HepG2 (cell line): ENCODE measurements around the gene PDK2. TPM values are rescaled to one million over a fixed set of nuclear protein-coding genes. Genes with fewer than 3 reads are reported as not detected.
A peak's percentile ranks its signal among the peaks of the same experiment; 100 is the strongest.

Experiments used
- HOXA5 ChIP-seq: sonication (generic); formaldehyde crosslinking; IDR thresholded peaks from 2 replicates; pipeline ENCODE4 v1.4.0; 2020; ENCODE audit warnings: missing genetic modification reagents
- KLF13 ChIP-seq: sonication (generic); formaldehyde crosslinking; IDR thresholded peaks from 2 replicates; pipeline ENCODE4 v1.4.0; 2020; ENCODE audit warnings: mild to moderate bottlenecking, missing genetic modification reagents
- KMT2A ChIP-seq: sonication (generic); formaldehyde crosslinking; IDR thresholded peaks from 2 replicates; pipeline ENCODE4 v1.4.0; 2020; ENCODE audit warnings: missing genetic modification reagents
- MEF2D ChIP-seq: sonication (generic); formaldehyde crosslinking; IDR thresholded peaks from 2 replicates; pipeline ENCODE4 v1.5.1; 2020; ENCODE audit warnings: mild to moderate bottlenecking, missing genetic modification reagents
- MEIS2 ChIP-seq: sonication (generic); formaldehyde crosslinking; IDR thresholded peaks from 2 replicates; pipeline ENCODE4 v1.9.0; 2021; ENCODE audit warnings: mild to moderate bottlenecking, missing genetic modification reagents
- MIER2 ChIP-seq: IDR thresholded peaks from 2 replicates; pipeline ENCODE4 v1.6.1; 2016; ENCODE audit warnings: missing biosample characterization, missing genetic modification reagents
- MTF1 ChIP-seq: sonication (generic); formaldehyde crosslinking; IDR thresholded peaks from 2 replicates; pipeline ENCODE4 v1.5.0; 2020; ENCODE audit warnings: missing genetic modification reagents
- NR2C2 ChIP-seq: sonication (generic); formaldehyde crosslinking; IDR thresholded peaks from 2 replicates; pipeline ENCODE4 v1.4.0; 2020; ENCODE audit warnings: missing genetic modification reagents, mild to moderate bottlenecking, moderate library complexity, borderline replicate concordance
- PAXIP1 ChIP-seq: sonication (generic); formaldehyde crosslinking; conservative IDR thresholded peaks from 2 replicates; pipeline ENCODE4 v1.4.0; 2020; ENCODE audit warnings: mild to moderate bottlenecking, missing genetic modification reagents, moderate library complexity
- PITX1 ChIP-seq: sonication (generic); formaldehyde crosslinking; IDR thresholded peaks from 2 replicates; pipeline ENCODE4 v1.5.1; 2020; ENCODE audit warnings: mild to moderate bottlenecking, missing genetic modification reagents
- RORA ChIP-seq: sonication (generic); formaldehyde crosslinking; IDR thresholded peaks from 2 replicates; pipeline ENCODE4 v1.5.0; 2020; ENCODE audit warnings: mild to moderate bottlenecking, missing genetic modification reagents, moderate library complexity
- RXRA ChIP-seq: sonication (generic); formaldehyde crosslinking; IDR thresholded peaks from 2 replicates; pipeline ENCODE4 v1.5.1; 2020; ENCODE audit warnings: missing genetic modification reagents
- SAP130 ChIP-seq: IDR thresholded peaks from 2 replicates; pipeline ENCODE4 v1.6.1; 2016; ENCODE audit warnings: low read depth
- SRSF1 ChIP-seq: fragments of 200-400 bp; formaldehyde crosslinking; optimal IDR thresholded peaks from 2 replicates; pipeline ENCODE3; 2017; ENCODE audit warnings: mild to moderate bottlenecking, low read depth, low read length, moderate library complexity
- STAT5B ChIP-seq: sonication (generic); formaldehyde crosslinking; IDR thresholded peaks from 2 replicates; pipeline ENCODE4 v1.4.0; 2020; ENCODE audit warnings: missing genetic modification reagents
- TCF12 ChIP-seq, 2 experiments: fragments of 450-650 bp in 1 of 2; sonication (generic) in 1 of 2; formaldehyde crosslinking in 1 of 2; IDR thresholded peaks; 2 replicates each; pipeline versions ENCODE4 v1.6.1 to v1.8.0; 2017 to 2022; ENCODE audit warnings: antibody characterized with exemption in 1 of 2, mild to moderate bottlenecking in 1 of 2, missing genetic modification reagents in 1 of 2, moderate library complexity in 1 of 2
- THRA ChIP-seq: sonication (generic); formaldehyde crosslinking; IDR thresholded peaks from 2 replicates; pipeline ENCODE4 v1.4.0; 2020; ENCODE audit warnings: missing genetic modification reagents, borderline replicate concordance
- XRCC5 ChIP-seq: fragments of 200-400 bp; formaldehyde crosslinking; optimal IDR thresholded peaks from 2 replicates; pipeline ENCODE3; 2017; ENCODE audit warnings: mild to moderate bottlenecking, low read length
- ZNF225 ChIP-seq: sonication (generic); formaldehyde crosslinking; IDR thresholded peaks from 2 replicates; pipeline ENCODE4 v1.4.0; 2020; ENCODE audit warnings: mild to moderate bottlenecking, missing genetic modification reagents
- ZNF230 ChIP-seq: sonication (generic); formaldehyde crosslinking; IDR thresholded peaks from 2 replicates; pipeline ENCODE4 v1.4.0; 2020; ENCODE audit warnings: mild to moderate bottlenecking, missing genetic modification reagents
- ZNF446 ChIP-seq: sonication (generic); formaldehyde crosslinking; IDR thresholded peaks from 2 replicates; pipeline ENCODE4 v1.5.0; 2020; ENCODE audit warnings: mild to moderate bottlenecking, missing genetic modification reagents
- ZNF501 ChIP-seq: sonication (generic); formaldehyde crosslinking; IDR thresholded peaks from 2 replicates; pipeline ENCODE4 v1.5.1; 2020; ENCODE audit warnings: mild to moderate bottlenecking, moderate library complexity, missing genetic modification reagents
- ZNF615 ChIP-seq: sonication (generic); formaldehyde crosslinking; IDR thresholded peaks from 2 replicates; pipeline ENCODE4 v1.5.0; 2020; ENCODE audit warnings: mild to moderate bottlenecking, missing genetic modification reagents, borderline replicate concordance
- polyA plus RNA-seq, 8 experiments: library from polyadenylated mRNA; depleted of rRNA in 3 of 8; stranded (reverse) in 7 of 8; unstranded in 1 of 8; fragments of >200 nt; fragmentation: Illumina TruSeq in 4 of 8; extraction: Trizol in 4 of 8; gene quantifications; 2 replicates each; pipeline versions ENCODE4 v1.2.1 to v1.2.3, GENCODE V29; 2011 to 2016; ENCODE audit warnings: low read depth in 4 of 8, missing spikeins in 1 of 8, mixed read lengths in 1 of 8; ENCODE audit not compliant: insufficient read depth in 1 of 8
- total RNA-seq, 5 experiments: library from RNA; depleted of rRNA; stranded (reverse); fragments of >200 nt; fragmentation: Illumina TruSeq; extraction: Trizol; gene quantifications; 2 replicates each; pipeline ENCODE4 v1.2.3, GENCODE V29; 2016; ENCODE audit warnings: low read depth in 1 of 5
- TF ChIP-seq, protein P1 (sequence below): sonication (generic); formaldehyde crosslinking; IDR thresholded peaks from 2 replicates; pipeline ENCODE4 v1.8.1; 2023; ENCODE audit warnings: mild to moderate bottlenecking, inconsistent platforms, moderate library complexity, missing genetic modification reagents, borderline replicate concordance

Gene PDK2
- total and polyA plus RNA-seq, 2 of the 13 experiments (the other 11 are each of a cell fraction or from before 2014, with no cell fraction given): 18.5 to 59.7 TPM

DNA sequence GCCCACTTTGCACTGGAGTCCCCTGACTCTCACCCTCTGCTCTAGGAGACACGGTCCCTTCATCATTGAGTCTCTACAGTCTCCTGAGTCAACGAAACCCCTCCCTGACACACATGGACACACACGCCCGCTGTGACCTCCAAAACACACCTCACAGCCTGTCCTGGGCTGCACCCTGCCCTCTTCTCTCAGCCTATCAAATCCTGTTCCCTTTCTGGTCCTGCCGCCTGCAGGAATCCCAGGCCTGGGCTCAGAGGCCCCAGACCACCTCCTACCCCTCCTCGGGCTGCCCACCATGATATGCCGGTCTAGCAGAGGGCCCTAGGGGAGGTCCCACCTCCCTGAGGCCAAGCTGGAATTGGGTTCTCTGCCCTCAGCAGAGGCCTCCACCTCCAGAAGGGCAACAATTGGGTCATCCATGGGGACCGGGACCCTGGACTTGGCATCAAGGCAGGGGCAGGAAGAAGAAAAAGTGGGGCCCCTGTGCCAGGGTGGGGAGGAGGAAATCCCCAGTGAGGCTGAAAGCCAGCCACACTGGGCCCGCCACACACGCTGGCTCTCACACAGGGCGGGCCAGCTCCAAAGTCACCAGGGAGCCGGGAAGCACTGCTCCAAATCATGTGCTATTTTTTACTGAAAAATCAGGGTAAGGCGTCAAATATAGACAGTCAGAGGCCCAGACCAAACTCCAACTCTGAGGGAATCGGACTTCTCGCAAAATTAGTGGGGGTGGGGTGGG lies 51.9 kb downstream of the PDK2 start (continued):
- 0 out of 2 replicates have a peak, but pooled peaks have one; percentile 34 for TF ChIP-seq PAXIP1 (CRISPR knock-in tag)
- no peak for TF ChIP-seq STAT5B
- TF ChIP-seq PITX1 (CRISPR knock-in tag): no peak
- TF ChIP-seq ZNF230 (CRISPR knock-in tag): 0 out of 2 replicates have a peak, but pooled peaks have one; percentile 4
- no peak for TF ChIP-seq RORA (CRISPR knock-in tag)
- TF ChIP-seq ZNF615 (CRISPR knock-in tag): 0 out of 2 replicates have a peak, but pooled peaks have one; percentile 61
- TF ChIP-seq ZNF225 (CRISPR knock-in tag): 0 out of 2 replicates have a peak, but pooled peaks have one; percentile 59
- no peak for TF ChIP-seq SRSF1
- TF ChIP-seq, protein P1, sequence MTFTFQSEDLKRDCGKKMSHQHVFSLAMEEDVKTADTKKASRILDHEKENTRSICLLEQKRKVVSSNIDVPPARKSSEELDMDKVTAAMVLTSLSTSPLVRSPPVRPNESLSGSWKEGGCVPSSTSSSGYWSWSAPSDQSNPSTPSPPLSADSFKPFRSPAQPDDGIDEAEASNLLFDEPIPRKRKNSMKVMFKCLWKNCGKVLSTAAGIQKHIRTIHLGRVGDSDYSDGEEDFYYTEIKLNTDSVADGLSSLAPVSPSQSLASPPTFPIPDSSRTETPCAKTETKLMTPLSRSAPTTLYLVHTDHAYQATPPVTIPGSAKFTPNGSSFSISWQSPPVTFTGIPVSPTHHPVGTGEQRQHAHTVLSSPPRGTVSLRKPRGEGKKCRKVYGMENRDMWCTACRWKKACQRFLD (CRISPR knock-in tag): peak; percentile 21; the same call in 1 of the 2 replicates
- no peak for TF ChIP-seq MTF1 (CRISPR knock-in tag)
- TF ChIP-seq THRA (CRISPR knock-in tag): peak; percentile 16; the same call in 1 of the 2 replicates
- no peak for TF ChIP-seq TCF12 (IDR thresholded peaks at IDR 0.05)
- no peak for TF ChIP-seq TCF12 (CRISPR knock-in tag; IDR thresholded peaks at IDR 0.05)
- no peak for TF ChIP-seq ZNF501 (CRISPR knock-in tag)
- TF ChIP-seq HOXA5: 0 out of 2 replicates have a peak, but pooled peaks have one; percentile 29
- 0 out of 2 replicates have a peak, but pooled peaks have one; percentile 50 for TF ChIP-seq KLF13 (CRISPR knock-in tag)
- TF ChIP-seq KMT2A (CRISPR knock-in tag): no peak
- no peak for TF ChIP-seq MIER2 (CRISPR knock-in tag)
- no peak for TF ChIP-seq MEF2D (CRISPR knock-in tag)
- peak; percentile 16; the same call in 1 of the 2 replicates for TF ChIP-seq NR2C2
- TF ChIP-seq XRCC5: peak; percentile 31
- TF ChIP-seq RXRA: peak; percentile 79
- TF ChIP-seq MEIS2: peak; percentile 54; the same call in 1 of the 2 replicates
- TF ChIP-seq ZNF446 (CRISPR knock-in tag): 0 out of 2 replicates have a peak, but pooled peaks have one; percentile 10
- TF ChIP-seq SAP130 (CRISPR knock-in tag): 0 out of 2 replicates have a peak, but pooled peaks have one; percentile 32
